GM12872 (cell line): Measurements from ENCODE around the gene SH2D3A.

Experiments
- CTCF ChIP-seq: IDR thresholded peaks from 3 replicates; pipeline ENCODE4 v1.5.1; 2011; ENCODE audit warnings: low read depth, mild to moderate bottlenecking, low read length, moderate library complexity; ENCODE audit not compliant: insufficient read depth

The SH2D3A gene

GRCh38 chr19:6718111-6718740 lies 49.0 kb downstream of the SH2D3A start:
- no peak for TF ChIP-seq CTCF

GRCh38 chr19:6717441-6717971 lies 49.7 kb downstream of the SH2D3A start:
- no peak for TF ChIP-seq CTCF

GRCh38 chr19:6717036-6717435 lies 50.2 kb downstream of the SH2D3A start:
- peak; percentile 34; the same call in 2 of the 3 replicates for TF ChIP-seq CTCF

- TF ChIP-seq CTCF, result no peak
Observed at GRCh38 chr19:6716610-6716970, 50.6 kb downstream of the SH2D3A start.

GRCh38 chr19:6714749-6715555 lies 52.3 kb downstream of the SH2D3A start:
- no peak for TF ChIP-seq CTCF

GRCh38 chr19:6713773-6714692 lies 53.2 kb downstream of the SH2D3A start:
- TF ChIP-seq CTCF, result no peak
